Mesenchymal stem cell (in vitro differentiated cells and primary cell): ENCODE data around the gene MFN1.

Experiments used
- DNase-seq: peaks from one replicate; pipeline ENCODE4 v3.0.0-alpha.2; 2013
- H2AFZ ChIP-seq: one replicate; pipeline ENCODE4 v1.6.1; 2013; ENCODE audit warnings: low read depth, mild to moderate bottlenecking, control low read depth, inconsistent platforms, low read length, moderate library complexity
- H2AK5ac ChIP-seq: 2 replicates; pipeline ENCODE4 v1.6.1; 2013; ENCODE audit warnings: low read length, moderate library complexity, mild to moderate bottlenecking, inconsistent platforms; ENCODE audit not compliant: severe bottlenecking
- H2BK120ac ChIP-seq: one replicate; pipeline ENCODE4 v1.6.1; 2013; ENCODE audit warnings: low read depth, mild to moderate bottlenecking, inconsistent platforms, low read length, moderate library complexity
- H2BK12ac ChIP-seq, 2 experiments: one replicate each; pipeline ENCODE4 v1.6.1; 2013; ENCODE audit warnings: inconsistent platforms in 2 of 2, low read length in 2 of 2, mild to moderate bottlenecking in 2 of 2, moderate library complexity in 2 of 2, control low read depth in 1 of 2
- H2BK15ac ChIP-seq: one replicate; pipeline ENCODE4 v1.6.1; 2013; ENCODE audit warnings: mild to moderate bottlenecking, low read depth, inconsistent platforms; ENCODE audit not compliant: poor library complexity, severe bottlenecking
- H2BK5ac ChIP-seq: 2 replicates; pipeline ENCODE4 v1.6.1; 2013; ENCODE audit warnings: low read depth, mild to moderate bottlenecking, low read length, control low read depth, inconsistent platforms; ENCODE audit not compliant: poor library complexity, severe bottlenecking
- H3K14ac ChIP-seq, 2 experiments: one replicate each; pipeline ENCODE4 v1.6.1; 2013; ENCODE audit warnings: inconsistent platforms in 2 of 2, low read length in 2 of 2, control low read depth in 1 of 2, mild to moderate bottlenecking in 1 of 2, moderate library complexity in 1 of 2
- H3K18ac ChIP-seq, 2 experiments: one replicate each; pipeline ENCODE4 v1.6.1; 2013; ENCODE audit warnings: inconsistent platforms in 2 of 2, low read length in 2 of 2, control low read depth in 1 of 2, low read depth in 1 of 2, mild to moderate bottlenecking in 1 of 2
- H3K23ac ChIP-seq, 2 experiments: one replicate each; pipeline ENCODE4 v1.6.1; 2013; ENCODE audit warnings: inconsistent platforms in 2 of 2, low read length in 2 of 2, mild to moderate bottlenecking in 2 of 2, moderate library complexity in 2 of 2, control low read depth in 1 of 2
- H3K27ac ChIP-seq: 2 replicates; pipeline ENCODE4 v1.5.1; 2013; ENCODE audit warnings: mild to moderate bottlenecking, moderate library complexity, low read length, control low read depth, inconsistent platforms; ENCODE audit not compliant: poor library complexity, severe bottlenecking
- H3K27me3 ChIP-seq, 2 experiments: 2 replicates each; pipeline versions ENCODE4 v1.6.1 to v1.7.0; 2013; ENCODE audit warnings: low read length in 2 of 2, mild to moderate bottlenecking in 2 of 2, moderate library complexity in 2 of 2, control low read depth in 1 of 2, inconsistent platforms in 1 of 2; ENCODE audit not compliant: control insufficient read depth in 1 of 2, insufficient read depth in 1 of 2
- H3K36me3 ChIP-seq, 2 experiments: 2 replicates each; pipeline versions ENCODE4 v1.6.1 to v1.7.0; 2013; ENCODE audit warnings: low read length in 2 of 2, control low read depth in 1 of 2, inconsistent platforms in 1 of 2, low read depth in 1 of 2, mild to moderate bottlenecking in 1 of 2; ENCODE audit not compliant: insufficient read depth in 2 of 2, control insufficient read depth in 1 of 2
- H3K4ac ChIP-seq, 2 experiments: one replicate each; pipeline ENCODE4 v1.6.1; 2013; ENCODE audit warnings: inconsistent platforms in 2 of 2, low read length in 2 of 2, mild to moderate bottlenecking in 2 of 2, moderate library complexity in 2 of 2, control low read depth in 1 of 2, low read depth in 1 of 2
- H3K4me1 ChIP-seq: 2 replicates; pipeline ENCODE4 v1.6.1; 2013; ENCODE audit warnings: low read depth, low read length, control low read depth; ENCODE audit not compliant: control insufficient read depth, insufficient read depth
- H3K4me2 ChIP-seq: 2 replicates; pipeline ENCODE4 v1.6.1; 2013; ENCODE audit warnings: low read length, mild to moderate bottlenecking, inconsistent platforms; ENCODE audit not compliant: poor library complexity, severe bottlenecking
- H3K4me3 ChIP-seq, 2 experiments: 2 replicates each; pipeline versions ENCODE4 v1.5.1 to v1.7.0; 2013; ENCODE audit warnings: low read length in 2 of 2, mild to moderate bottlenecking in 2 of 2, control low read depth in 1 of 2, low read depth in 1 of 2; ENCODE audit not compliant: insufficient read depth in 1 of 2
- H3K79me1 ChIP-seq: replicated peaks from 2 replicates; pipeline ENCODE4 v1.6.1; 2013; ENCODE audit warnings: mild to moderate bottlenecking, control low read depth, low read length, inconsistent platforms; ENCODE audit not compliant: poor library complexity, severe bottlenecking
- H3K9ac ChIP-seq: 2 replicates; pipeline ENCODE4 v1.7.0; 2013; ENCODE audit warnings: mild to moderate bottlenecking, low read length, moderate library complexity
- H3K9me3 ChIP-seq: 2 replicates; pipeline ENCODE4 v1.7.0; 2013; ENCODE audit warnings: mild to moderate bottlenecking, low read length; ENCODE audit not compliant: control insufficient read depth
- H4K8ac ChIP-seq: one replicate; pipeline ENCODE4 v1.6.1; 2013; ENCODE audit warnings: inconsistent platforms, mild to moderate bottlenecking, low read length, moderate library complexity
- H4K91ac ChIP-seq: one replicate; pipeline ENCODE4 v1.6.1; 2013; ENCODE audit warnings: mild to moderate bottlenecking, low read length, inconsistent platforms
- WGBS: methylation state at CpG from one replicate; pipeline ENCODE4 v1.1.7; 2013; ENCODE audit warnings: mixed read lengths; 5-methylcytosine and 5-hydroxymethylcytosine counted together

The MFN1 gene

GRCh38 chr3:179299999-179300613, 47.4 kb upstream of the MFN1 start:
- no peak overlapping the region for H3K18ac ChIP-seq
- DNase-seq = no peak
- H3K4me2 ChIP-seq = no peak overlapping the region
- H3K27ac ChIP-seq = no peak overlapping the region
- H4K8ac ChIP-seq = no peak overlapping the region
- H3K23ac ChIP-seq = no peak overlapping the region
- no peak overlapping the region for H2BK5ac ChIP-seq
- H3K27me3 ChIP-seq = peaks cover 0 to 11% of the 10 kb centered on the region in 2 experiments
- no peaks in the 10 kb centered on the region for H3K4me1 ChIP-seq
- no peak overlapping the region for H2BK12ac ChIP-seq
- no peak overlapping the region for H4K91ac ChIP-seq
- H3K36me3 ChIP-seq = no peaks in the 10 kb centered on the region
- H3K9ac ChIP-seq = no peak overlapping the region
- H2AK5ac ChIP-seq = no peak overlapping the region
- H3K4ac ChIP-seq = no peak overlapping the region
- H2BK120ac ChIP-seq = no peak overlapping the region
- WGBS = 93% methylated on average over 5 of the region's 5 CpGs
- no peak overlapping the region for H2BK15ac ChIP-seq
- no peaks in the 10 kb centered on the region for H3K79me1 ChIP-seq
- no peak overlapping the region for H3K14ac ChIP-seq
- H3K9me3 ChIP-seq = no peaks in the 10 kb centered on the region
- H3K4me3 ChIP-seq = no peak overlapping the region
- no peak overlapping the region for H2AFZ ChIP-seq

- no CpG with 5 or more reads among the region's 3 CpGs for WGBS
- Histone ChIP-seq H2BK15ac (no peak overlapping the region), H3K18ac (no peak overlapping the region), H3K4me2 (no peak overlapping the region), H3K27me3 (peaks cover 0 to 8% of the 10 kb centered on the region in 2 experiments), H3K4me1 (no peaks in the 10 kb centered on the region), H3K36me3 (no peaks in the 10 kb centered on the region), H2BK12ac (no peak overlapping the region), H3K23ac (no peak overlapping the region), H2BK120ac (no peak overlapping the region), H3K27ac (no peak overlapping the region), H3K4me3 (no peak overlapping the region), H4K8ac (no peak overlapping the region), H4K91ac (no peak overlapping the region), H3K9me3 (no peaks in the 10 kb centered on the region), H3K14ac (no peak overlapping the region), H3K4ac (no peak overlapping the region), H2AFZ (no peak overlapping the region), H3K9ac (no peak overlapping the region), H2AK5ac (no peak overlapping the region), H2BK5ac (no peak overlapping the region), H3K79me1 (no peaks in the 10 kb centered on the region)
- no peak for DNase-seq
These were observed 45.9 kb upstream of the MFN1 start for GRCh38 chr3:179301645-179302044.

GRCh38 chr3:179302111-179302510, 45.4 kb upstream of the MFN1 start:
- H3K23ac ChIP-seq = no peak overlapping the region
- H3K18ac ChIP-seq = no peak overlapping the region
- H3K4me1 ChIP-seq = no peaks in the 10 kb centered on the region
- no peaks in the 10 kb centered on the region for H3K9me3 ChIP-seq
- H4K8ac ChIP-seq = no peak overlapping the region
- no peak overlapping the region for H3K4me3 ChIP-seq
- no peak overlapping the region for H2BK12ac ChIP-seq
- H2AFZ ChIP-seq = no peak overlapping the region
- 87% methylated on average over 6 of the region's 7 CpGs for WGBS
- no peak for DNase-seq
- no peak overlapping the region for H2BK120ac ChIP-seq
- H3K27ac ChIP-seq = no peak overlapping the region
- no peak overlapping the region for H3K4ac ChIP-seq
- no peak overlapping the region for H2AK5ac ChIP-seq
- no peak overlapping the region for H2BK15ac ChIP-seq
- H3K79me1 ChIP-seq = no peaks in the 10 kb centered on the region
- H4K91ac ChIP-seq = no peak overlapping the region
- H3K9ac ChIP-seq = no peak overlapping the region
- H3K36me3 ChIP-seq = no peaks in the 10 kb centered on the region
- H2BK5ac ChIP-seq = no peak overlapping the region
- peaks cover 0 to 5% of the 10 kb centered on the region in 2 experiments for H3K27me3 ChIP-seq
- H3K14ac ChIP-seq = no peak overlapping the region
- no peak overlapping the region for H3K4me2 ChIP-seq

GRCh38 chr3:179304605-179305004, 42.9 kb upstream of the MFN1 start:
- Histone ChIP-seq H3K18ac (no peak overlapping the region), H3K9ac (peak overlapping the region; percentile 29), H2BK120ac (no peak overlapping the region), H3K79me1 (no peaks in the 10 kb centered on the region), H4K8ac (no peak overlapping the region), H3K4me2 (no peak overlapping the region), H3K36me3 (no peaks in the 10 kb centered on the region), H2BK12ac (no peak overlapping the region), H3K27ac (no peak overlapping the region), H3K23ac (no peak overlapping the region), H3K9me3 (no peaks in the 10 kb centered on the region), H3K27me3 (no peaks in the 10 kb centered on the region), H3K4me1 (no peaks in the 10 kb centered on the region), H2AFZ (no peak overlapping the region), H3K4me3 (no peak overlapping the region), H3K14ac (no peak overlapping the region), H2AK5ac (no peak overlapping the region), H4K91ac (no peak overlapping the region), H3K4ac (no peak overlapping the region), H2BK5ac (no peak overlapping the region), H2BK15ac (no peak overlapping the region)
- WGBS = 83% methylated on average over 1 of the region's 2 CpGs
- DNase-seq = no peak
